Measurements from ENCODE around the gene RNF114.

RNF114 gene

DNA sequence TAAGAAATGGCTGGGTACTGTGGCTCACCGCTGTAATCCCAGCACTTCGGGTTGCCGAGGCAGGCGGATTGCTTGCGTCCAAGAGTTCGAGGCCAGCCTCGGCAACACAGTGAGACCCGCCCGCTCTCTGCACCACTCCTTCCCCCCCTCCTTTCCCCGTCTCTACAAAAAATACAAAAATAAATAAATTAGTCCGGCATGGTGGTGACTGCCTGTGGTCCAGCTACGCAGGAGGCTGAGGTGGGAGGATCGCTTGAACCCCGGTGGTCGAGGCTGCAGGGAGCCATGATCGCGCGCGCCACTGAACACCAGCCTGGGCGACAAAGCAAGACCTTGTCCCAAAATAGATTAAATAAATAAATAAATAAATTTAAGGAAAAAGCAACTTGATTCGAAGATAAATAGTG lies 448 bp upstream of the RNF114 start:
- Histone ChIP-seq H3K27ac (replicated peaks) (peak overlapping the region; percentile 79), H3K4me3 (replicated peaks; ENCODE audit: insufficient read depth, low read length) (peak overlapping the region; percentile 27), H3K27me3 (ENCODE audit: insufficient read depth, poor library complexity, severe bottlenecking) (no peaks in the 10 kb centered on the region)
- no peak for DNase-seq (ENCODE audit: low read depth in 1 of 2, low spot score in 1 of 2)
- no peak for TF ChIP-seq POLR2AphosphoS5 (IDR thresholded peaks at IDR 0.05; ENCODE audit: low read depth)
- TF ChIP-seq SPI1 (IDR thresholded peaks at IDR 0.05; ENCODE audit: borderline replicate concordance, low read depth) = no peak
- TF ChIP-seq, protein P1, sequence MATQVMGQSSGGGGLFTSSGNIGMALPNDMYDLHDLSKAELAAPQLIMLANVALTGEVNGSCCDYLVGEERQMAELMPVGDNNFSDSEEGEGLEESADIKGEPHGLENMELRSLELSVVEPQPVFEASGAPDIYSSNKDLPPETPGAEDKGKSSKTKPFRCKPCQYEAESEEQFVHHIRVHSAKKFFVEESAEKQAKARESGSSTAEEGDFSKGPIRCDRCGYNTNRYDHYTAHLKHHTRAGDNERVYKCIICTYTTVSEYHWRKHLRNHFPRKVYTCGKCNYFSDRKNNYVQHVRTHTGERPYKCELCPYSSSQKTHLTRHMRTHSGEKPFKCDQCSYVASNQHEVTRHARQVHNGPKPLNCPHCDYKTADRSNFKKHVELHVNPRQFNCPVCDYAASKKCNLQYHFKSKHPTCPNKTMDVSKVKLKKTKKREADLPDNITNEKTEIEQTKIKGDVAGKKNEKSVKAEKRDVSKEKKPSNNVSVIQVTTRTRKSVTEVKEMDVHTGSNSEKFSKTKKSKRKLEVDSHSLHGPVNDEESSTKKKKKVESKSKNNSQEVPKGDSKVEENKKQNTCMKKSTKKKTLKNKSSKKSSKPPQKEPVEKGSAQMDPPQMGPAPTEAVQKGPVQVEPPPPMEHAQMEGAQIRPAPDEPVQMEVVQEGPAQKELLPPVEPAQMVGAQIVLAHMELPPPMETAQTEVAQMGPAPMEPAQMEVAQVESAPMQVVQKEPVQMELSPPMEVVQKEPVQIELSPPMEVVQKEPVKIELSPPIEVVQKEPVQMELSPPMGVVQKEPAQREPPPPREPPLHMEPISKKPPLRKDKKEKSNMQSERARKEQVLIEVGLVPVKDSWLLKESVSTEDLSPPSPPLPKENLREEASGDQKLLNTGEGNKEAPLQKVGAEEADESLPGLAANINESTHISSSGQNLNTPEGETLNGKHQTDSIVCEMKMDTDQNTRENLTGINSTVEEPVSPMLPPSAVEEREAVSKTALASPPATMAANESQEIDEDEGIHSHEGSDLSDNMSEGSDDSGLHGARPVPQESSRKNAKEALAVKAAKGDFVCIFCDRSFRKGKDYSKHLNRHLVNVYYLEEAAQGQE (IDR thresholded peaks at IDR 0.05; ENCODE audit: insufficient replicate concordance, low read depth) = no peak
- TF ChIP-seq, protein P2, sequence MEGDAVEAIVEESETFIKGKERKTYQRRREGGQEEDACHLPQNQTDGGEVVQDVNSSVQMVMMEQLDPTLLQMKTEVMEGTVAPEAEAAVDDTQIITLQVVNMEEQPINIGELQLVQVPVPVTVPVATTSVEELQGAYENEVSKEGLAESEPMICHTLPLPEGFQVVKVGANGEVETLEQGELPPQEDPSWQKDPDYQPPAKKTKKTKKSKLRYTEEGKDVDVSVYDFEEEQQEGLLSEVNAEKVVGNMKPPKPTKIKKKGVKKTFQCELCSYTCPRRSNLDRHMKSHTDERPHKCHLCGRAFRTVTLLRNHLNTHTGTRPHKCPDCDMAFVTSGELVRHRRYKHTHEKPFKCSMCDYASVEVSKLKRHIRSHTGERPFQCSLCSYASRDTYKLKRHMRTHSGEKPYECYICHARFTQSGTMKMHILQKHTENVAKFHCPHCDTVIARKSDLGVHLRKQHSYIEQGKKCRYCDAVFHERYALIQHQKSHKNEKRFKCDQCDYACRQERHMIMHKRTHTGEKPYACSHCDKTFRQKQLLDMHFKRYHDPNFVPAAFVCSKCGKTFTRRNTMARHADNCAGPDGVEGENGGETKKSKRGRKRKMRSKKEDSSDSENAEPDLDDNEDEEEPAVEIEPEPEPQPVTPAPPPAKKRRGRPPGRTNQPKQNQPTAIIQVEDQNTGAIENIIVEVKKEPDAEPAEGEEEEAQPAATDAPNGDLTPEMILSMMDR (IDR thresholded peaks at IDR 0.05; ENCODE audit: insufficient read depth, low read length) = no peak
- no peak for TF ChIP-seq GABPA (IDR thresholded peaks at IDR 0.05; ENCODE audit: low read depth)

DNA sequence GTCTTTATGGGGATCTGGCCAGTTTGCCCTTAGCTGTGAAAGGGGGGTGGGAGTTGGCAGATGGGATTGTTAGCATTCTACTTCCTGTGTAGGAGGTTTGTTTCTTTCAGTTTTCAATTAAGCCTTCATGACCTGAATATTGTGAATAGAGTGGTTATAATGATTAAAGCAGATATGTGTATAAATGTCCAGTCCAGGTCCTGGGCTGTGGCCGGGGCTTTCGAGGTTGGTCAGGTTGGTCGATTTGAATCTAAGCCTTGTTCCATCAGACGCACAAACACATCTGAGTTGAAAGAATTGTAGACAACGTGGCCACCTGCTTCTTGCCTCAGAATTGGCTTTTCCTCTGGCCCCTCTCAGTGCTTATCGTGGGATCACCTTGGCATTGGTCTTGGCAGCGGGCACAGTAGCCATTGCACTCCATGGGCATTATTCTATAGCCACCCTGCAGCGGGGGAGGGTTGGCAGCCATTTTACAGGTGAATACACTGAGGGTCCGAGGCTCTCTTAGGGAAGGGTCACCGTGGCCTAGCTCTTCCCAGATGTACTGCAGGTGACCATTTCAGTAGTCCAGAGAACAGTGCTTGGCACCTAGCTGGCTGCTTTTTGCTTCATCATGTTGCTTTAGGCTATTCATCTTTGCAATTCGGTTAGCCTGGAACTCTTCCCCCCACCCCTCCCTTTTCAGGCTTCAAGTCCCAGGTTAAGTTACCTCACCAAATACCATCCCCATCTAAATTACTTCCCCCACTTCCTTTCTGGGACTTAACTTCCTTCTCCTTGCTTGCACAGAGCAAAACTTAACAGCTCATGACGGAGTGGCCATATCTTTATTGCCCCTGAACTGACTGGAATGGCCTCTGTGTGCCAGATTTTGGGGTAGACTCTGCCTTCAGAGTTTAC lies 1.1 kb downstream of the RNF114 start:
- DNase-seq (ENCODE audit: low read depth in 1 of 2, low spot score in 1 of 2) = peak; percentile 66 to 73
- peak overlapping the region; percentile 93 for H3K4me3 ChIP-seq (replicated peaks; ENCODE audit: insufficient read depth, low read length)
- TF ChIP-seq SPI1 (IDR thresholded peaks at IDR 0.05; ENCODE audit: borderline replicate concordance, low read depth) = peak; percentile 83
- 0 out of 2 replicates have a peak, but pooled peaks have one; percentile 34 for TF ChIP-seq POLR2AphosphoS5 (IDR thresholded peaks at IDR 0.05; ENCODE audit: low read depth)
- TF ChIP-seq, protein P1 (IDR thresholded peaks at IDR 0.05; ENCODE audit: insufficient replicate concordance, low read depth) = no peak
- TF ChIP-seq, protein P2 (IDR thresholded peaks at IDR 0.05; ENCODE audit: insufficient read depth, low read length) = no peak
- peak; percentile 80 for TF ChIP-seq GABPA (IDR thresholded peaks at IDR 0.05; ENCODE audit: low read depth)
- peak overlapping the region; percentile 88 for H3K27ac ChIP-seq (replicated peaks)
- no peaks in the 10 kb centered on the region for H3K27me3 ChIP-seq (ENCODE audit: insufficient read depth, poor library complexity, severe bottlenecking)

DNA sequence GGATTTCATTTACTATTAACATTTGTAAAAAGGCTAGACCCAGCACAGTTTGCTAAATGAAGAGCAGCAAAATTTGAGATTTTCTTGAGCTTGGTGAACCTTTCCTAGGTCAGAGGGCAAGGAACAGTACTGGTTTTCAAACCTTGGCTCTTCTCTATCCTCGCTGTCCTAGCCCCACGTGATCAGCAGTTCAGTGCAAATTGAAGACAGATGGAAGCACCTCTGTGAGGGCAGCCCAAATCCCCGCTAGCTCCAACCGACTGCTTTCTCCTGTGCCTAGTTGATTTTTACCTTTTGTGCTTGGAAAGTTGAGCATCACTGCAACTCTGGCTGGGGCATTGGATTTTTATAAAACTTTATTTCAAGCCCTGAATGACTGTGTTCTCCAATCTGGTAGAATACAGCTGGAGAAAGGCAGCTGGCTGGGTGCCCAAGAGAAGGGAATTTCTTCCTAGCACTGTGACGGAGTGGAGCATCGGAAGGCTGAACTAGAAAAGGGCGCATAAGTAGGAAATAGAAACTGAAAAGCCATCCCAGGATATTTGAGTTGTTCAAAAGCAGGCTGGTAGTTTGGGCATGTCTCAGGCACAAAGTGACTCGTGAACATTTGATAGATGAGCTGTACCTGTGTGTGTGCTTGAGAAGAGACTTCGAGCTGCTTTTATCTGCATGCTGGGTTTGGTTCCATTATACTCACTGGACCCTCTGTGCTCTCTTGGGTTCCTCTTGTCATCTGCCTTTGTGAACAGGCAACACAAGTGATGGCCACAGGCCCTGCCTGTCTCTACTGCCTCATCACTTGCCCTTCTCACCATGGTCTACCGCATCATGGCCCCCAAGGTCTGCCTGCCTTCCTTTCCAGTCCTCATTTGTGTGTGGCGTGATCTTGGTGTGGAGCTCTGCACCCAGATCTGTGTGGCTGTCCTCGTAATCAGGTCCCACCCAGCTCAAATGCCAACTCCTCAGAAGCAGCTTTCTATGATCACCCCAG lies 2.3 kb downstream of the RNF114 start:
- TF ChIP-seq, protein P2 (IDR thresholded peaks at IDR 0.05; ENCODE audit: insufficient read depth, low read length) = no peak
- TF ChIP-seq SPI1 (IDR thresholded peaks at IDR 0.05; ENCODE audit: borderline replicate concordance, low read depth) = no peak
- TF ChIP-seq, protein P1 (IDR thresholded peaks at IDR 0.05; ENCODE audit: insufficient replicate concordance, low read depth) = no peak
- no peak for TF ChIP-seq GABPA (IDR thresholded peaks at IDR 0.05; ENCODE audit: low read depth)
- no peak for TF ChIP-seq POLR2AphosphoS5 (IDR thresholded peaks at IDR 0.05; ENCODE audit: low read depth)
- Histone ChIP-seq H3K27ac (replicated peaks) (peak overlapping the region; percentile 22; the same call in 1 of the 2 replicates), H3K4me3 (replicated peaks; ENCODE audit: insufficient read depth, low read length) (no peak overlapping the region)

More for the DNA sequence above, 2.3 kb downstream of the RNF114 start:
- H3K27me3 ChIP-seq (ENCODE audit: insufficient read depth, poor library complexity, severe bottlenecking) = no peaks in the 10 kb centered on the region
- DNase-seq (ENCODE audit: low read depth in 1 of 2, low spot score in 1 of 2) = no peak
